Ovary (tissue), 9 donors: ENCODE results near the gene SIRT5. TPM values are rescaled to one million over a fixed set of nuclear protein-coding genes. Genes with fewer than 3 reads are reported as not detected.

ENCODE experiments used
- DNase-seq, 5 donors: peaks; one replicate each; pipeline ENCODE4 v3.0.0-alpha.2; 2019 to 2020
- H3K27ac ChIP-seq, 2 donors: fragments of 200-600 bp; one replicate each; pipeline versions ENCODE4 v1.5.1 to v1.8.0; 2019 to 2022
- H3K27me3 ChIP-seq: fragments of 200-600 bp; one replicate; pipeline ENCODE4 v1.8.0; 2022
- H3K36me3 ChIP-seq: fragments of 200-600 bp; sonication (generic); one replicate; pipeline ENCODE4 v1.5.1; 2019
- H3K4me1 ChIP-seq: one replicate; pipeline ENCODE4 v1.8.1; 2013; ENCODE audit warnings: mild to moderate bottlenecking, moderate library complexity; ENCODE audit not compliant: insufficient read depth
- H3K4me3 ChIP-seq: fragments of 200-600 bp; sonication (generic); one replicate; pipeline ENCODE4 v1.5.1; 2017
- H3K9me3 ChIP-seq, 2 donors: fragments of 200-600 bp in 1 of 2; sonication (generic) in 1 of 2; one replicate each; pipeline versions ENCODE4 v1.5.1 to v1.8.1; 2013 to 2019; ENCODE audit warnings: mild to moderate bottlenecking in 1 of 2, moderate library complexity in 1 of 2
- CTCF ChIP-seq, 3 donors: fragments of 450-650 bp in 2 of 3; fragments of 200-600 bp in 1 of 3; IDR thresholded peaks; one replicate each; pipeline versions ENCODE4 v1.5.1 to v1.8.0; 2016 to 2022; ENCODE audit warnings: antibody characterized with exemption in 3 of 3, mild to moderate bottlenecking in 1 of 3
- EP300 ChIP-seq: sonication (generic); formaldehyde crosslinking; IDR thresholded peaks from one replicate; pipeline ENCODE4 v1.6.1; 2017; ENCODE audit warnings: antibody characterized with exemption
- POLR2A ChIP-seq: fragments of 450-650 bp; IDR thresholded peaks from one replicate; pipeline ENCODE4 v1.6.1; 2017; ENCODE audit warnings: antibody characterized with exemption, mild to moderate bottlenecking, moderate library complexity
- WGBS, 3 donors: extraction: QIAGEN DNeasy Blood & Tissue Kit in 1 of 3; methylation state at CpG; one replicate each; pipeline versions ENCODE4 v1.1.5 to v1.1.7; 2013 to 2017; 5-methylcytosine and 5-hydroxymethylcytosine counted together
- intact Hi-C, 4 donors: fragments of 100-400 bp; cut with DNase I; formaldehyde crosslinking; loops; one replicate each; pipeline versions ENCODE4 v1.11.0 to v1.15.1; 2022 to 2023
- polyA plus RNA-seq, 2 donors: library from polyadenylated mRNA; stranded (reverse); fragments of 200-250 nt in 1 of 2; fragments of 350-450 nt in 1 of 2; fragmentation: Illumina TruSeq in 1 of 2; extraction: RNeasy Lipid Tissue Mini Kit (QIAGEN cat#74804) in 1 of 2; gene quantifications; one replicate each; pipeline ENCODE4 v1.2.3, GENCODE V29; 2013 to 2014
- total RNA-seq, 7 donors: library from RNA; depleted of rRNA in 2 of 7; stranded (reverse); fragments of >200 nt in 2 of 7; fragmentation: NEBNext Ultra II Directional in 3 of 7; extraction: Animal tissue kit (Norgen Biotek cat#: 25700) in 3 of 7; gene quantifications; one replicate each; pipeline versions ENCODE4 v1.1.0 to v1.2.4, GENCODE V29; 2016 to 2023
- donor health status: DM: no; HTN: no; CAD: no; lungs with moderate emphysema.
- donor health status: DM: no; HTN: no; CAD: no.
- donor health status: Bipolar disorder and iron deficiency.
- donor health status: DM: yes; HTN: yes; CAD: no.
- donor health status: DM: no; HTN: no; CAD: no.
- donor health status: DM: yes; HTN: yes; CAD: no.

The SIRT5 gene
- total and polyA plus RNA-seq, 9 donors, result 7.3 to 22.2 (median 13.0) TPM

- Histone ChIP-seq H3K27me3 (no peaks in the 10 kb centered on the region), H3K9me3 (no peaks in the 10 kb centered on the region), H3K27ac (peak overlapping the region in 1 of 2 donors; percentile 89), H3K36me3 (no peaks in the 10 kb centered on the region), H3K4me3 (peak overlapping the region; percentile 64), H3K4me1 (no peaks in the 10 kb centered on the region)
- intact Hi-C loops, result loop anchor here in 1 of 4 donors (5.0 kb wide), 1 partner anchor 194 kb away; no protein-coding TSS in a partner anchor
- no peak for DNase-seq
- 72 to 81% (median 76%) methylated on average over 16 of the region's 16 CpGs for WGBS, 3 donors
- TF ChIP-seq POLR2A, result no peak
- no peak for TF ChIP-seq CTCF (IDR thresholded peaks at IDR 0.05)
- no peak for TF ChIP-seq EP300
Observed at GRCh38 chr6:13572951-13573654, 1.3 kb upstream of the SIRT5 start.

- Histone ChIP-seq H3K4me1 (no peaks in the 10 kb centered on the region), H3K27ac (peak overlapping the region; percentile 76 to 89), H3K4me3 (peak overlapping the region; percentile 64), H3K36me3 (no peaks in the 10 kb centered on the region), H3K9me3 (no peaks in the 10 kb centered on the region), H3K27me3 (no peaks in the 10 kb centered on the region)
- WGBS, 3 donors, result 9 to 16% (median 10%) methylated on average over 14 of the region's 14 CpGs
- no peak for TF ChIP-seq CTCF (IDR thresholded peaks at IDR 0.05)
- no peak for TF ChIP-seq POLR2A
- TF ChIP-seq EP300, result no peak
- intact Hi-C loops, result loop anchor here in 1 of 4 donors (5.0 kb wide), 1 partner anchor 194 kb away; no protein-coding TSS in a partner anchor
- DNase-seq, result peak in 4 of 5 donors; percentile 33 to 40 (median 36)
Observed at GRCh38 chr6:13573669-13574110, 711 bp upstream of the SIRT5 start.

GRCh38 chr6:13574149-13574570, 241 bp upstream of the SIRT5 start:
- DNase-seq, result peak; percentile 86 to 92 (median 92)
- Histone ChIP-seq H3K4me1 (no peaks in the 10 kb centered on the region), H3K27me3 (no peaks in the 10 kb centered on the region), H3K9me3 (no peaks in the 10 kb centered on the region), H3K4me3 (peak overlapping the region; percentile 64), H3K36me3 (no peaks in the 10 kb centered on the region), H3K27ac (peak overlapping the region; percentile 76 to 89)
- WGBS, 3 donors, result 0 to 1% (median 1%) methylated on average over 36 to 46 of the region's 46 CpGs
- intact Hi-C loops, result loop anchor here in 1 of 4 donors (5.0 kb wide), 1 partner anchor 193 kb away; no protein-coding TSS in a partner anchor
- TF ChIP-seq CTCF (IDR thresholded peaks at IDR 0.05) (peak; percentile 14 to 70 (median 70)), POLR2A (no peak)

GRCh38 chr6:13575377-13575775, 975 bp downstream of the SIRT5 start:
- no peak for TF ChIP-seq EP300
- TF ChIP-seq POLR2A, result no peak
- TF ChIP-seq CTCF (IDR thresholded peaks at IDR 0.05), result peak in 2 of 3 donors; percentile 28 to 33
- Histone ChIP-seq H3K9me3 (no peaks in the 10 kb centered on the region), H3K27ac (peak overlapping the region in 1 of 2 donors; percentile 89), H3K4me1 (no peaks in the 10 kb centered on the region), H3K27me3 (no peaks in the 10 kb centered on the region), H3K36me3 (no peaks in the 10 kb centered on the region), H3K4me3 (peak overlapping the region; percentile 64)
- WGBS, 3 donors, result 27 to 28% (median 27%) methylated on average over 3 of the region's 3 CpGs
- no peak for DNase-seq
- intact Hi-C loops, result no loop called here
